HEK293 (cell line): ENCODE data around the gene SURF4.

ENCODE experiments used
- BCL11A ChIP-seq: fragments of 450-650 bp; formaldehyde crosslinking; IDR thresholded peaks from 2 replicates; pipeline ENCODE4 v1.5.1; 2016; ENCODE audit warnings: low read depth, missing biosample characterization, missing genetic modification characterization
- BCL11B ChIP-seq: fragments of 450-650 bp; formaldehyde crosslinking; IDR thresholded peaks from 2 replicates; pipeline ENCODE4 v1.5.1; 2016; ENCODE audit warnings: low read depth, missing biosample characterization, missing genetic modification characterization
- IKZF3 ChIP-seq: fragments of 450-650 bp; IDR thresholded peaks from 2 replicates; pipeline ENCODE4 v1.5.0; 2018; ENCODE audit warnings: missing biosample characterization, mild to moderate bottlenecking, missing genetic modification characterization, moderate library complexity
- PRDM1 ChIP-seq: fragments of 450-650 bp; formaldehyde crosslinking; IDR thresholded peaks from 2 replicates; pipeline ENCODE4; 2016; ENCODE audit warnings: missing biosample characterization, missing genetic modification characterization
- ZNF140 ChIP-seq: fragments of 450-650 bp; formaldehyde crosslinking; IDR thresholded peaks from 2 replicates; pipeline ENCODE4 v1.5.1; 2016; ENCODE audit warnings: missing biosample characterization, missing genetic modification characterization
- ZNF423 ChIP-seq: fragments of 450-650 bp; formaldehyde crosslinking; IDR thresholded peaks from 2 replicates; pipeline ENCODE4 v1.5.1; 2016; ENCODE audit warnings: missing biosample characterization, missing genetic modification characterization
- ZXDB ChIP-seq: fragments of 450-650 bp; formaldehyde crosslinking; IDR thresholded peaks from 2 replicates; pipeline ENCODE4 v1.5.1; 2016; ENCODE audit warnings: missing biosample characterization, missing genetic modification characterization
- TF ChIP-seq, protein P1 (sequence below): fragments of 450-650 bp; formaldehyde crosslinking; IDR thresholded peaks from 2 replicates; pipeline ENCODE4 v1.5.1; 2016; ENCODE audit warnings: missing biosample characterization, missing genetic modification characterization
- TF ChIP-seq, protein P2 (sequence below): fragments of 450-650 bp; IDR thresholded peaks from 2 replicates; pipeline ENCODE4 v1.5.1; 2018; ENCODE audit warnings: missing biosample characterization, mild to moderate bottlenecking, missing genetic modification characterization
- TF ChIP-seq, protein P3 (sequence below): fragments of 450-650 bp; formaldehyde crosslinking; IDR thresholded peaks from 2 replicates; pipeline ENCODE4 v1.5.1; 2016; ENCODE audit warnings: missing biosample characterization, missing genetic modification characterization
- TF ChIP-seq, protein P4 (sequence below): fragments of 450-650 bp; formaldehyde crosslinking; IDR thresholded peaks from 2 replicates; pipeline ENCODE4 v1.5.1; 2017; ENCODE audit warnings: missing biosample characterization, missing genetic modification characterization

DNA sequence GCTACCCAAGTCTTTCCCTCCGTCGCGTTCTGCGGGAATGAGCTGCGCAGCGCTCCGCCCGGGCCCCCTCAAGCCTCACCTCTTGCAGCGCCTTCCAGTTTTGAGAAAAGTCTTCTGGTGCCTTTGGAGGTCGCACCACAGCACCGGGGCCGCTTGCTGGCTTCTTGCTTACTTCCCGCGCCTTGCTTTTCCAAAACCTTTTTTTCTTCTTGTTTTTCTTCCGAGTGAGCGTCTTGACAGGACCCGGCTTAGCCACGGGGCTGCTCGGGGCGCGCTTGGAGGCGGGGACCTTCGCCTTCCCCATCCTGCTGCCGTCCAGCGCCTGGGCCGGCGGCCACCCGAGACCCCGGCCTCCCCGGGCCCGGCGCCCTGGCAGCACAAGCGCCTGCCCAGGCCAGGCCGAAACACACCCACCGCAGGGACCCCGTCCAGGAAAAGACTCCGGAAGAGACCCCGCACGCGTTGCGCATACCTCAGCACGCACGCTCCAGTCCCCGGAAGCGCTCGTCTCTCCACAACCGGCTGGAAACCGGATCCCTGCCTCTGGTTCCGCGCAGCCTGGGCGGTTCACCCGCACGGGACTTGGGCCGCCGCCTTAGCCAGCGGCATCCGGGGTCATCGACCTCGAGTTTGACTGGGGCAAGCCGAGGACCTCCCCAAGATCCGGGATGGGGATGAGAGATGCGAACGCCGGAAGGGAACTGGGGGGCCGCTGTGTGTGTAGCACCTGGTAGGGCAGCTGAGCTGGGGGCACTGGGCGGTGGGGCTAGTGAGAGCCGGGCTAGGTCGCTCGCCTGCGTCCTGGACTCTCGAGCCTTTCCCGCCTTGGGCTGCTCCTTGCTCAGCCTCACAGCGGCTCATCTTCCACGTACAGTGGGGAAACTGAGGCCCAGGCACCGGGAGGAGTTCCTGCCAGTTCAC, 41.9 kb upstream of the SURF4 start, which contains the start of gene REXO4:
- TF ChIP-seq, protein P1, sequence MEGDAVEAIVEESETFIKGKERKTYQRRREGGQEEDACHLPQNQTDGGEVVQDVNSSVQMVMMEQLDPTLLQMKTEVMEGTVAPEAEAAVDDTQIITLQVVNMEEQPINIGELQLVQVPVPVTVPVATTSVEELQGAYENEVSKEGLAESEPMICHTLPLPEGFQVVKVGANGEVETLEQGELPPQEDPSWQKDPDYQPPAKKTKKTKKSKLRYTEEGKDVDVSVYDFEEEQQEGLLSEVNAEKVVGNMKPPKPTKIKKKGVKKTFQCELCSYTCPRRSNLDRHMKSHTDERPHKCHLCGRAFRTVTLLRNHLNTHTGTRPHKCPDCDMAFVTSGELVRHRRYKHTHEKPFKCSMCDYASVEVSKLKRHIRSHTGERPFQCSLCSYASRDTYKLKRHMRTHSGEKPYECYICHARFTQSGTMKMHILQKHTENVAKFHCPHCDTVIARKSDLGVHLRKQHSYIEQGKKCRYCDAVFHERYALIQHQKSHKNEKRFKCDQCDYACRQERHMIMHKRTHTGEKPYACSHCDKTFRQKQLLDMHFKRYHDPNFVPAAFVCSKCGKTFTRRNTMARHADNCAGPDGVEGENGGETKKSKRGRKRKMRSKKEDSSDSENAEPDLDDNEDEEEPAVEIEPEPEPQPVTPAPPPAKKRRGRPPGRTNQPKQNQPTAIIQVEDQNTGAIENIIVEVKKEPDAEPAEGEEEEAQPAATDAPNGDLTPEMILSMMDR (tag by site-specific recombination): no peak; the same call in 1 of the 2 replicates
- TF ChIP-seq, protein P2, sequence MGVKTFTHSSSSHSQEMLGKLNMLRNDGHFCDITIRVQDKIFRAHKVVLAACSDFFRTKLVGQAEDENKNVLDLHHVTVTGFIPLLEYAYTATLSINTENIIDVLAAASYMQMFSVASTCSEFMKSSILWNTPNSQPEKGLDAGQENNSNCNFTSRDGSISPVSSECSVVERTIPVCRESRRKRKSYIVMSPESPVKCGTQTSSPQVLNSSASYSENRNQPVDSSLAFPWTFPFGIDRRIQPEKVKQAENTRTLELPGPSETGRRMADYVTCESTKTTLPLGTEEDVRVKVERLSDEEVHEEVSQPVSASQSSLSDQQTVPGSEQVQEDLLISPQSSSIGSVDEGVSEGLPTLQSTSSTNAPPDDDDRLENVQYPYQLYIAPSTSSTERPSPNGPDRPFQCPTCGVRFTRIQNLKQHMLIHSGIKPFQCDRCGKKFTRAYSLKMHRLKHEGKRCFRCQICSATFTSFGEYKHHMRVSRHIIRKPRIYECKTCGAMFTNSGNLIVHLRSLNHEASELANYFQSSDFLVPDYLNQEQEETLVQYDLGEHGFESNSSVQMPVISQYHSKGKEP (tag by site-specific recombination): no peak
- peak; percentile 99 for TF ChIP-seq ZXDB (tag by site-specific recombination)
- peak; percentile 79 for TF ChIP-seq IKZF3 (tag by site-specific recombination)
- peak; percentile 95 for TF ChIP-seq BCL11B (tag by site-specific recombination)
- TF ChIP-seq, protein P3, sequence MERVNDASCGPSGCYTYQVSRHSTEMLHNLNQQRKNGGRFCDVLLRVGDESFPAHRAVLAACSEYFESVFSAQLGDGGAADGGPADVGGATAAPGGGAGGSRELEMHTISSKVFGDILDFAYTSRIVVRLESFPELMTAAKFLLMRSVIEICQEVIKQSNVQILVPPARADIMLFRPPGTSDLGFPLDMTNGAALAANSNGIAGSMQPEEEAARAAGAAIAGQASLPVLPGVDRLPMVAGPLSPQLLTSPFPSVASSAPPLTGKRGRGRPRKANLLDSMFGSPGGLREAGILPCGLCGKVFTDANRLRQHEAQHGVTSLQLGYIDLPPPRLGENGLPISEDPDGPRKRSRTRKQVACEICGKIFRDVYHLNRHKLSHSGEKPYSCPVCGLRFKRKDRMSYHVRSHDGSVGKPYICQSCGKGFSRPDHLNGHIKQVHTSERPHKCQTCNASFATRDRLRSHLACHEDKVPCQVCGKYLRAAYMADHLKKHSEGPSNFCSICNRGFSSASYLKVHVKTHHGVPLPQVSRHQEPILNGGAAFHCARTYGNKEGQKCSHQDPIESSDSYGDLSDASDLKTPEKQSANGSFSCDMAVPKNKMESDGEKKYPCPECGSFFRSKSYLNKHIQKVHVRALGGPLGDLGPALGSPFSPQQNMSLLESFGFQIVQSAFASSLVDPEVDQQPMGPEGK: peak; percentile 96
- 0 out of 2 replicates have a peak, but pooled peaks have one; percentile 67 for TF ChIP-seq BCL11A (tag by site-specific recombination)
- TF ChIP-seq ZNF423 (tag by site-specific recombination): no peak
- TF ChIP-seq, protein P4, sequence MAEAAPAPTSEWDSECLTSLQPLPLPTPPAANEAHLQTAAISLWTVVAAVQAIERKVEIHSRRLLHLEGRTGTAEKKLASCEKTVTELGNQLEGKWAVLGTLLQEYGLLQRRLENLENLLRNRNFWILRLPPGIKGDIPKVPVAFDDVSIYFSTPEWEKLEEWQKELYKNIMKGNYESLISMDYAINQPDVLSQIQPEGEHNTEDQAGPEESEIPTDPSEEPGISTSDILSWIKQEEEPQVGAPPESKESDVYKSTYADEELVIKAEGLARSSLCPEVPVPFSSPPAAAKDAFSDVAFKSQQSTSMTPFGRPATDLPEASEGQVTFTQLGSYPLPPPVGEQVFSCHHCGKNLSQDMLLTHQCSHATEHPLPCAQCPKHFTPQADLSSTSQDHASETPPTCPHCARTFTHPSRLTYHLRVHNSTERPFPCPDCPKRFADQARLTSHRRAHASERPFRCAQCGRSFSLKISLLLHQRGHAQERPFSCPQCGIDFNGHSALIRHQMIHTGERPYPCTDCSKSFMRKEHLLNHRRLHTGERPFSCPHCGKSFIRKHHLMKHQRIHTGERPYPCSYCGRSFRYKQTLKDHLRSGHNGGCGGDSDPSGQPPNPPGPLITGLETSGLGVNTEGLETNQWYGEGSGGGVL (tag by site-specific recombination): no peak
- TF ChIP-seq ZNF140 (tag by site-specific recombination): no peak
- TF ChIP-seq PRDM1: no peak
